ENCODE results near the gene CLEC1A. TPM values are rescaled to one million over a fixed set of nuclear protein-coding genes. Genes with fewer than 3 reads are reported as not detected.

The CLEC1A gene
- total and polyA plus RNA-seq, 12 donors: 1.4 to 5.6 (median 3.3) TPM

- DNase-seq: peak in 5 of 7 donors; percentile 21 to 66 (median 40)
- H3K36me3 ChIP-seq (replicated peaks in 1 of 2): no peaks in the 10 kb centered on the region
- H3K27ac ChIP-seq: no peak overlapping the region
- intact Hi-C loops (cut with DNase I): no loop called here
- H3K4me1 ChIP-seq (replicated peaks in 1 of 2): no peaks in the 10 kb centered on the region
- TF ChIP-seq CTCF (IDR thresholded peaks at IDR 0.05) (peak in 5 of 6 experiments; percentile 33 to 69 (median 59)), POLR2A (IDR thresholded peaks at IDR 0.05) (no peak)
- H3K4me3 ChIP-seq: no peak overlapping the region
- no peaks in the 10 kb centered on the region for H3K9me3 ChIP-seq (replicated peaks in 1 of 3)
- 4 to 11% (median 9%) methylated on average over 2 of the region's 2 CpGs for WGBS, 4 donors
- no peaks in the 10 kb centered on the region for H3K27me3 ChIP-seq
Observed at GRCh38 chr12:10140001-10140400, 41.2 kb upstream of the CLEC1A start.

GRCh38 chr12:10136637-10137205 is 37.9 kb upstream of the CLEC1A start:
- 76 to 84% (median 82%) methylated on average over 12 to 13 of the region's 13 CpGs for WGBS, 4 donors
- no peak for TF ChIP-seq POLR2A (IDR thresholded peaks at IDR 0.05)
- no peak for TF ChIP-seq CTCF (IDR thresholded peaks at IDR 0.05)
- DNase-seq: no peak
- H3K27me3 ChIP-seq: no peaks in the 10 kb centered on the region
- no peaks in the 10 kb centered on the region for H3K4me1 ChIP-seq (replicated peaks in 1 of 2)
- H3K27ac ChIP-seq: no peak overlapping the region
- H3K36me3 ChIP-seq (replicated peaks in 1 of 2): no peaks in the 10 kb centered on the region
- intact Hi-C loops (cut with DNase I): loop anchor here in 1 of 2 donors (10.0 kb wide), 2 partner anchors 102 to 392 kb away; partner anchors contain the start of gene CLEC9A
- H3K4me3 ChIP-seq: no peak overlapping the region
- no peaks in the 10 kb centered on the region for H3K9me3 ChIP-seq (replicated peaks in 1 of 3)

- Histone ChIP-seq H3K4me3 (no peak overlapping the region), H3K4me1 (replicated peaks in 1 of 2) (no peaks in the 10 kb centered on the region), H3K27me3 (no peaks in the 10 kb centered on the region), H3K27ac (no peak overlapping the region), H3K36me3 (replicated peaks in 1 of 2) (no peaks in the 10 kb centered on the region), H3K9me3 (replicated peaks in 1 of 3) (no peaks in the 10 kb centered on the region)
- no peak for DNase-seq
- intact Hi-C loops (cut with DNase I): loop anchor here in 1 of 2 donors (10.0 kb wide), 2 partner anchors 100 to 390 kb away; partner anchors contain the start of gene CLEC9A
- 60 to 72% (median 70%) methylated on average over 4 of the region's 4 CpGs for WGBS, 4 donors
- no peak for TF ChIP-seq POLR2A (IDR thresholded peaks at IDR 0.05)
- no peak for TF ChIP-seq CTCF (IDR thresholded peaks at IDR 0.05)
Observed at GRCh38 chr12:10135126-10135525, 36.3 kb upstream of the CLEC1A start.

GRCh38 chr12:10132850-10133370 is 34.1 kb upstream of the CLEC1A start:
- no peaks in the 10 kb centered on the region for H3K36me3 ChIP-seq (replicated peaks in 1 of 2)
- H3K27me3 ChIP-seq: no peaks in the 10 kb centered on the region
- H3K27ac ChIP-seq: no peak overlapping the region
- no peaks in the 10 kb centered on the region for H3K4me1 ChIP-seq (replicated peaks in 1 of 2)
- intact Hi-C loops (cut with DNase I): loop anchor here in 1 of 2 donors (10.0 kb wide), 2 partner anchors 98 to 388 kb away; partner anchors contain the start of gene CLEC9A
- H3K4me3 ChIP-seq: no peak overlapping the region
- 69 to 80% (median 73%) methylated on average over 6 of the region's 6 CpGs for WGBS, 4 donors
- no peak for DNase-seq
- TF ChIP-seq CTCF (IDR thresholded peaks at IDR 0.05) (no peak), POLR2A (IDR thresholded peaks at IDR 0.05) (no peak)
- no peaks in the 10 kb centered on the region for H3K9me3 ChIP-seq (replicated peaks in 1 of 3)

All from adrenal gland (tissue), 12 donors.